KMS-11 (cell line): Measurements from ENCODE around the gene RNF44.

Experiments
- H2AFZ ChIP-seq: fragments of 200-600 bp; sonication (generic); 2 replicates; pipeline ENCODE4 v1.6.1; 2016; ENCODE audit warnings: antibody characterized with exemption, mixed run types, low read depth
- H3K27ac ChIP-seq: fragments of 200-600 bp; sonication (generic); 2 replicates; pipeline ENCODE4 v1.6.1; 2016; ENCODE audit warnings: mild to moderate bottlenecking, mixed run types
- H3K27me3 ChIP-seq: fragments of 200-600 bp; sonication (generic); 2 replicates; pipeline ENCODE4 v1.6.1; 2017; ENCODE audit warnings: mild to moderate bottlenecking, low read depth, mixed run types, moderate library complexity; ENCODE audit not compliant: insufficient read depth
- H3K36me3 ChIP-seq: fragments of 200-600 bp; sonication (generic); 2 replicates; pipeline ENCODE4 v1.6.1; 2017; ENCODE audit warnings: mild to moderate bottlenecking, mixed run types; ENCODE audit not compliant: insufficient read depth
- H3K4me1 ChIP-seq: fragments of 200-600 bp; sonication (generic); 2 replicates; pipeline ENCODE4 v1.6.1; 2016; ENCODE audit warnings: mild to moderate bottlenecking, low read depth, mixed run types; ENCODE audit not compliant: poor library complexity, severe bottlenecking
- H3K4me2 ChIP-seq: fragments of 200-600 bp; sonication (generic); 2 replicates; pipeline ENCODE4 v1.7.0; 2016; ENCODE audit warnings: mild to moderate bottlenecking, mixed run types
- H3K4me3 ChIP-seq: fragments of 200-600 bp; sonication (generic); IDR thresholded peaks from 2 replicates; pipeline ENCODE4 v1.6.1; 2017; ENCODE audit warnings: low read depth, low read length, mixed read lengths; ENCODE audit not compliant: insufficient read depth
- H3K79me2 ChIP-seq: fragments of 200-600 bp; sonication (generic); 2 replicates; pipeline ENCODE4 v1.6.1; 2016; ENCODE audit warnings: low read depth, mixed run types; ENCODE audit not compliant: insufficient read depth
- H3K9ac ChIP-seq: fragments of 200-600 bp; sonication (generic); 2 replicates; pipeline ENCODE4 v1.6.1; 2016; ENCODE audit warnings: mild to moderate bottlenecking, mixed run types
- H4K20me1 ChIP-seq: fragments of 200-600 bp; sonication (generic); 2 replicates; pipeline ENCODE4 v1.6.1; 2016; ENCODE audit warnings: mild to moderate bottlenecking, mixed run types; ENCODE audit not compliant: insufficient read depth
- CTCF ChIP-seq: fragments of 200-600 bp; sonication (generic); conservative IDR thresholded peaks from 2 replicates; pipeline ENCODE4 v1.6.1; 2017; ENCODE audit warnings: low read depth, mild to moderate bottlenecking, antibody characterized with exemption, low read length, moderate library complexity, mixed read lengths

RNF44 gene

GRCh38 chr5:176525677-176526076, 11.5 kb downstream of the RNF44 start:
- H3K4me1 ChIP-seq: no peaks in the 10 kb centered on the region
- no peak overlapping the region for H3K4me2 ChIP-seq
- H3K27ac ChIP-seq: no peak overlapping the region
- TF ChIP-seq CTCF: no peak
- no peaks in the 10 kb centered on the region for H4K20me1 ChIP-seq
- H3K9ac ChIP-seq: no peak overlapping the region
- H3K79me2 ChIP-seq: no peaks in the 10 kb centered on the region
- no peaks in the 10 kb centered on the region for H3K27me3 ChIP-seq
- no peak overlapping the region for H3K4me3 ChIP-seq
- H2AFZ ChIP-seq: no peak overlapping the region
- no peaks in the 10 kb centered on the region for H3K36me3 ChIP-seq

DNA sequence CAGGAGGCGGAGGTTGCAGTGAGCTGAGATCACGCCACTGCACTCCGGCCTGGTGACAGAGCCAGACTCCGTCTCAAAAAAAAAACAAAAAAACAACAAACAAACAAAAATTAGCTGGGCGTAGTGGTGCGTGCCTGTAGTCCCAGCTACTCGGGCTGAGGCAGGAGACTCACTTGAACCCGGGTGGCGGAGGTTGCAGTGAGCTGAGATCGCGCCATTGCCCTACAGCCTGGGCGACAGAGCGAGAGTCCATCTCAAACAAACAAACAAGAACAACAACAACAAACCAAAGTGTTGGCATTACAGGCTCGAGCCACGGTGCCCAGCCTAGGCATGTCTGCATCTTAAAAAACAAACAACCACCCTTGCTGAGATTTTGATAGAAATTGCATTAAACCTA, 12.2 kb downstream of the RNF44 start:
- Histone ChIP-seq H3K27ac (no peak overlapping the region), H3K27me3 (no peaks in the 10 kb centered on the region), H4K20me1 (no peaks in the 10 kb centered on the region), H3K9ac (no peak overlapping the region), H3K4me1 (no peaks in the 10 kb centered on the region), H3K4me3 (no peak overlapping the region), H3K4me2 (no peak overlapping the region), H3K36me3 (no peaks in the 10 kb centered on the region), H2AFZ (no peak overlapping the region), H3K79me2 (no peaks in the 10 kb centered on the region)
- TF ChIP-seq CTCF: no peak

DNA sequence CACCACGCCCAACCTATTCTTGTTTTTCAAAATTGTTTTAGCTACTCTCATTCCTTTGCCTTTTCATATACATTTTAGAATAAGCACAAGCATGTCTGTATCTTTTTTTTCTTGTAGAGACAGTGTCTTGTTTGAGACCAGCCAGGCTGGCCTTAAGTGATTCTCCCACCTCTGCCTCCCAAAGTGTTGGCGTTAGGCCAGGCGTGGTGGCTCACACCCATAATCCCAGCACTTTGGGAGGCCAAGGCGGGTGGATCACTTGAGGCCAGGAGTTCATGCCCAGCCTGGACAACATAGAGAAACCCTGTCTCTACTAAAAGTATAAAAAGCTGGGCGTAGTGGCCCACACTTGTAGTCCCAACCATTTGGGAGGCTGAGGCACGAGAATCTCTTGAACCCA, 13.1 kb downstream of the RNF44 start:
- Histone ChIP-seq H2AFZ (no peak overlapping the region), H3K4me1 (no peaks in the 10 kb centered on the region), H3K36me3 (no peaks in the 10 kb centered on the region), H3K4me2 (no peak overlapping the region), H4K20me1 (no peaks in the 10 kb centered on the region), H3K27me3 (no peaks in the 10 kb centered on the region), H3K79me2 (no peaks in the 10 kb centered on the region), H3K9ac (no peak overlapping the region), H3K4me3 (no peak overlapping the region), H3K27ac (no peak overlapping the region)
- TF ChIP-seq CTCF: no peak

DNA sequence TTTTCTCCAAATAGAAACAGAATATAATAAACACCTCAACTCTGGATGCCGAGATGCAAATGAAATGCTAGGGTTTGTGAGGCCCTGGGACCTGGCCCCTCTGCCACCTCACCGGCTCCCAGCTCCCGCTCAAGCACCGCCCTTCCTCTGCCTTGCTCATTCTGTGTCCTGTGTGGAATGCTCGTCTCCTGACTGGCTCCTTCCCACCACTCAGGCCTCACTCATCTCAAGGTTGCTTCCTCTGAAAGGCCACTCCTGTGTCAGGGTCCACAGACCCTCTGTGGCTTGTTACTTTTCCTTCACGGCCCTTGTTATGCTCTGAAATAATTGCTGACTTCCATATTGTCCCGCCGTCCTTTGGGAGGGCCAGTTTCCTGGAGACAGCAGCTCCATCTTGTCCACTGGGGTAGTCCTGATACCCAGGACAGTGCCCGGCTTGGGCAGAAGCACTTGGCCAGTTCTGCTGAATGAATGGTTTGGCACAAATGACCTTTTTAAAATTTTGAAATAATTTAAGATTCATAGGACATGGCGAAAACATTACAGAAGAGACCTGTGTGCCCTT, 15.4 kb downstream of the RNF44 start:
- no peaks in the 10 kb centered on the region for H3K36me3 ChIP-seq
- no peak overlapping the region for H3K4me2 ChIP-seq
- no peak overlapping the region for H2AFZ ChIP-seq
- H3K27me3 ChIP-seq: no peaks in the 10 kb centered on the region
- no peak for TF ChIP-seq CTCF
- no peaks in the 10 kb centered on the region for H4K20me1 ChIP-seq
- no peak overlapping the region for H3K9ac ChIP-seq
- H3K4me3 ChIP-seq: no peak overlapping the region
- H3K27ac ChIP-seq: no peak overlapping the region
- H3K4me1 ChIP-seq: no peaks in the 10 kb centered on the region
- no peaks in the 10 kb centered on the region for H3K79me2 ChIP-seq

GRCh38 chr5:176521286-176521685, 15.9 kb downstream of the RNF44 start:
- H3K4me1 ChIP-seq: no peaks in the 10 kb centered on the region

More at GRCh38 chr5:176521286-176521685, 15.9 kb downstream of the RNF44 start:
- no peak overlapping the region for H2AFZ ChIP-seq
- H3K27me3 ChIP-seq: no peaks in the 10 kb centered on the region
- no peaks in the 10 kb centered on the region for H3K36me3 ChIP-seq
- TF ChIP-seq CTCF: no peak
- no peak overlapping the region for H3K27ac ChIP-seq
- H3K9ac ChIP-seq: no peak overlapping the region
- no peak overlapping the region for H3K4me3 ChIP-seq
- H3K4me2 ChIP-seq: no peak overlapping the region
- no peaks in the 10 kb centered on the region for H4K20me1 ChIP-seq
- no peaks in the 10 kb centered on the region for H3K79me2 ChIP-seq
